H9 (cell line): Measurements from ENCODE around the gene CHPT1. TPM values are rescaled to one million over a fixed set of nuclear protein-coding genes. Genes with fewer than 3 reads are reported as not detected.

Source experiments
- DNase-seq: peaks from one replicate; pipeline ENCODE4 v3.0.0-alpha.2; 2017
- H2AFZ ChIP-seq: one replicate; pipeline ENCODE4 v1.6.1; 2013; ENCODE audit warnings: mild to moderate bottlenecking, low read length, control low read depth, moderate library complexity
- H2AK5ac ChIP-seq: 2 replicates; pipeline ENCODE4 v1.6.1; 2013; ENCODE audit warnings: low read length, control low read depth, mixed read lengths; ENCODE audit not compliant: insufficient read length
- H2BK120ac ChIP-seq: one replicate; pipeline ENCODE4 v1.6.1; 2013; ENCODE audit warnings: low read depth, mild to moderate bottlenecking, low read length, control low read depth, inconsistent platforms; ENCODE audit not compliant: poor library complexity, severe bottlenecking
- H2BK12ac ChIP-seq: 2 replicates; pipeline ENCODE4 v1.6.1; 2013; ENCODE audit warnings: low read length, control low read depth, mixed read lengths, low read depth; ENCODE audit not compliant: insufficient read length
- H2BK15ac ChIP-seq: 2 replicates; pipeline ENCODE4 v1.6.1; 2013; ENCODE audit warnings: low read depth, low read length, control low read depth
- H2BK20ac ChIP-seq: one replicate; pipeline ENCODE4 v1.6.1; 2013; ENCODE audit warnings: low read depth, mild to moderate bottlenecking, low read length, control low read depth, inconsistent platforms; ENCODE audit not compliant: poor library complexity, severe bottlenecking
- H2BK5ac ChIP-seq: 2 replicates; pipeline ENCODE4 v1.6.1; 2013; ENCODE audit warnings: low read length, control low read depth, mixed read lengths; ENCODE audit not compliant: insufficient read length
- H3K14ac ChIP-seq: 2 replicates; pipeline ENCODE4 v1.6.1; 2013; ENCODE audit warnings: low read length, control low read depth; ENCODE audit not compliant: insufficient read depth
- H3K18ac ChIP-seq: 2 replicates; pipeline ENCODE4 v1.6.1; 2013; ENCODE audit warnings: low read depth, mild to moderate bottlenecking, mixed read lengths, low read length, control low read depth; ENCODE audit not compliant: insufficient read length
- H3K23ac ChIP-seq: 2 replicates; pipeline ENCODE4 v1.6.1; 2013; ENCODE audit warnings: low read length, control low read depth, mixed read lengths, low read depth; ENCODE audit not compliant: insufficient read length
- H3K23me2 ChIP-seq: 2 replicates; pipeline ENCODE4 v1.6.1; 2013; ENCODE audit warnings: low read depth, mild to moderate bottlenecking, mixed read lengths, low read length, control low read depth; ENCODE audit not compliant: insufficient read length, poor library complexity, severe bottlenecking
- H3K27ac ChIP-seq: 2 replicates; pipeline ENCODE4 v1.5.1; 2013; ENCODE audit warnings: low read length, control low read depth, mixed read lengths, low read depth; ENCODE audit not compliant: insufficient read length
- H3K27me3 ChIP-seq: 2 replicates; pipeline ENCODE4 v1.6.1; 2013; ENCODE audit warnings: low read length, control low read depth, inconsistent platforms; ENCODE audit not compliant: insufficient read depth
- H3K4ac ChIP-seq: 2 replicates; pipeline ENCODE4 v1.6.1; 2013; ENCODE audit warnings: low read depth, mild to moderate bottlenecking, control low read depth, inconsistent platforms, low read length, moderate library complexity
- H3K4me1 ChIP-seq: 2 replicates; pipeline ENCODE4 v1.6.1; 2013; ENCODE audit warnings: low read length, control low read depth, inconsistent platforms; ENCODE audit not compliant: insufficient read depth
- H3K4me2 ChIP-seq: 2 replicates; pipeline ENCODE4 v1.6.1; 2013; ENCODE audit warnings: low read length, control low read depth, mixed read lengths; ENCODE audit not compliant: insufficient read length, insufficient read depth
- H3K56ac ChIP-seq: 2 replicates; pipeline ENCODE4 v1.6.1; 2013; ENCODE audit warnings: low read depth, mild to moderate bottlenecking, mixed read lengths, low read length, control low read depth; ENCODE audit not compliant: insufficient read length
- H3K79me1 ChIP-seq: 2 replicates; pipeline ENCODE4 v1.6.1; 2013; ENCODE audit warnings: low read depth, mild to moderate bottlenecking, moderate library complexity, low read length, control low read depth, inconsistent platforms; ENCODE audit not compliant: insufficient read depth, poor library complexity, severe bottlenecking
- H3K79me2 ChIP-seq: 2 replicates; pipeline ENCODE4 v1.6.1; 2013; ENCODE audit warnings: low read length, control low read depth, inconsistent platforms; ENCODE audit not compliant: insufficient read depth
- H3K9ac ChIP-seq: 2 replicates; pipeline ENCODE4 v1.6.1; 2013; ENCODE audit warnings: low read length, control low read depth, mixed read lengths; ENCODE audit not compliant: insufficient read length; ENCODE audit errors: extremely low read depth
- H3K9me3 ChIP-seq: one replicate; pipeline ENCODE4 v1.6.1; 2013; ENCODE audit warnings: low read depth, low read length, inconsistent platforms; ENCODE audit not compliant: control insufficient read depth
- H3T11ph ChIP-seq: one replicate; pipeline ENCODE4 v1.6.1; 2013; ENCODE audit warnings: mild to moderate bottlenecking, low read length, control low read depth, inconsistent platforms
- H4K20me1 ChIP-seq: one replicate; pipeline ENCODE4 v1.6.1; 2013; ENCODE audit not compliant: control insufficient read depth, insufficient read length, insufficient read depth
- H4K5ac ChIP-seq: 2 replicates; pipeline ENCODE4 v1.6.1; 2013; ENCODE audit warnings: low read depth, mild to moderate bottlenecking, mixed read lengths, low read length, control low read depth; ENCODE audit not compliant: insufficient read length
- H4K8ac ChIP-seq: replicated peaks from 2 replicates; pipeline ENCODE4 v1.6.1; 2013; ENCODE audit warnings: low read length, control low read depth, mixed read lengths, low read depth; ENCODE audit not compliant: insufficient read length
- H4K91ac ChIP-seq: 2 replicates; pipeline ENCODE4 v1.6.1; 2013; ENCODE audit warnings: low read depth, mild to moderate bottlenecking, moderate library complexity, mixed read lengths, low read length, control low read depth; ENCODE audit not compliant: insufficient read length
- H3K27ac Mint-ChIP-seq, 3 experiments: 2 replicates in 2 of 3; 3 replicates in 1 of 3; pipeline ENCODE4 v1.8.0; 2020 to 2021; ENCODE audit warnings: mixed read lengths in 3 of 3, mild to moderate bottlenecking in 1 of 3, moderate library complexity in 1 of 3
- H3K27me3 Mint-ChIP-seq: 2 replicates; pipeline ENCODE4 v1.8.0; 2021; ENCODE audit warnings: low read depth, mild to moderate bottlenecking, moderate library complexity, mixed read lengths
- H3K36me3 Mint-ChIP-seq, 3 experiments: 2 replicates in 2 of 3; 3 replicates in 1 of 3; pipeline ENCODE4 v1.8.0; 2020 to 2021; ENCODE audit warnings: low read depth in 3 of 3, mixed read lengths in 3 of 3; ENCODE audit not compliant: insufficient read depth in 1 of 3
- H3K4me1 Mint-ChIP-seq, 2 experiments: 2 replicates each; pipeline ENCODE4 v1.8.0; 2020; ENCODE audit warnings: mixed read lengths in 2 of 2
- H3K4me3 Mint-ChIP-seq, 2 experiments: 2 replicates in 1 of 2; 3 replicates in 1 of 2; pipeline ENCODE4 v1.8.0; 2020 to 2021; ENCODE audit warnings: mild to moderate bottlenecking in 2 of 2, mixed read lengths in 2 of 2, moderate library complexity in 1 of 2
- H3K9me3 Mint-ChIP-seq, 2 experiments: 2 replicates in 1 of 2; 3 replicates in 1 of 2; pipeline ENCODE4 v1.8.0; 2020; ENCODE audit warnings: mild to moderate bottlenecking in 2 of 2, mixed read lengths in 2 of 2, moderate library complexity in 1 of 2
- WGBS: extraction: QIAGEN DNeasy Blood & Tissue Kit; methylation state at CpG from one replicate; pipeline ENCODE4 v1.1.7; 2013; ENCODE audit warnings: missing lambda C conversion rate, low lambda C conversion rate, mixed read lengths; ENCODE audit not compliant: insufficient read length; ENCODE audit errors: extremely low coverage; 5-methylcytosine and 5-hydroxymethylcytosine counted together
- total RNA-seq: library from RNA; stranded (reverse); gene quantifications from 2 replicates; pipeline ENCODE4 v1.2.1, GENCODE V29; 2021
- TF ChIP-seq, protein P1 (sequence below): fragments of 200-600 bp; sonication (generic); conservative IDR thresholded peaks from 3 replicates; pipeline ENCODE4 v1.8.0; 2021; ENCODE audit warnings: antibody characterized with exemption, mild to moderate bottlenecking

CHPT1 gene
- total RNA-seq, 1 experiment from 2014 or later = 17.1 TPM

DNA sequence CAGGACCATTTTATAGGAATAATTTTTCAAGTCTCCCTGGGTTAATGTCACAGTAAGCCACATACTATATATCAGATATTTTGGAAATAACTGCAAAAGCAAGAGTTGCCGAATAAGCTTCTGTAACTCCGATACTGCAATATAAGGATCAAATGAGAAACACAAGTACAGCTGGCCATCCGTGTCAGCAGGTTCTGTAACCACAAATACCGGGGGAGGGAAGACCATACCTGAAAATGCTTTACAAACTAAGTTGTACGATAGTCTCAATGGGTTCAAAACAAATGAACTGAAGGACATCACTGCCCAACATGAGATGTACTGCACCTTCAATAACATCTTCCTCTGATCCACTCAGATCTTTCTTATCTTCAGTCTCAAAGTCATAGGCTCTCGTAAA is 40.0 kb downstream of the CHPT1 start:
- H3K9me3 Mint-ChIP-seq = no peaks in the 10 kb centered on the region
- Histone ChIP-seq H3K9me3 (no peaks in the 10 kb centered on the region), H3K14ac (no peak overlapping the region), H3K79me2 (no peaks in the 10 kb centered on the region), H3T11ph (no peak overlapping the region), H2BK12ac (no peak overlapping the region), H2AK5ac (no peak overlapping the region), H4K91ac (no peak overlapping the region), H4K20me1 (no peaks in the 10 kb centered on the region), H2BK120ac (no peak overlapping the region), H2BK5ac (no peak overlapping the region), H3K9ac (no peak overlapping the region), H2BK15ac (no peak overlapping the region), H3K56ac (no peak overlapping the region), H4K8ac (no peak overlapping the region), H2AFZ (no peak overlapping the region), H3K27ac (no peak overlapping the region), H3K4me1 (no peaks in the 10 kb centered on the region), H3K27me3 (no peaks in the 10 kb centered on the region), H3K4ac (no peak overlapping the region), H3K23ac (no peak overlapping the region), H2BK20ac (no peak overlapping the region), H3K4me2 (no peak overlapping the region), H3K79me1 (no peaks in the 10 kb centered on the region), H3K23me2 (no peaks in the 10 kb centered on the region), H3K18ac (no peak overlapping the region), H4K5ac (no peak overlapping the region)
- H3K27me3 Mint-ChIP-seq = no peaks in the 10 kb centered on the region
- no peak overlapping the region; a peak in 1 of 7 replicates for H3K27ac Mint-ChIP-seq
- no peak overlapping the region for H3K4me3 Mint-ChIP-seq
- DNase-seq = no peak
- WGBS = no CpG with 5 or more reads among the region's 6 CpGs
- peaks cover 0 to 4% (median 0%) of the 10 kb centered on the region in 3 experiments; a peak in 1 of 7 replicates for H3K36me3 Mint-ChIP-seq
- TF ChIP-seq, protein P1, sequence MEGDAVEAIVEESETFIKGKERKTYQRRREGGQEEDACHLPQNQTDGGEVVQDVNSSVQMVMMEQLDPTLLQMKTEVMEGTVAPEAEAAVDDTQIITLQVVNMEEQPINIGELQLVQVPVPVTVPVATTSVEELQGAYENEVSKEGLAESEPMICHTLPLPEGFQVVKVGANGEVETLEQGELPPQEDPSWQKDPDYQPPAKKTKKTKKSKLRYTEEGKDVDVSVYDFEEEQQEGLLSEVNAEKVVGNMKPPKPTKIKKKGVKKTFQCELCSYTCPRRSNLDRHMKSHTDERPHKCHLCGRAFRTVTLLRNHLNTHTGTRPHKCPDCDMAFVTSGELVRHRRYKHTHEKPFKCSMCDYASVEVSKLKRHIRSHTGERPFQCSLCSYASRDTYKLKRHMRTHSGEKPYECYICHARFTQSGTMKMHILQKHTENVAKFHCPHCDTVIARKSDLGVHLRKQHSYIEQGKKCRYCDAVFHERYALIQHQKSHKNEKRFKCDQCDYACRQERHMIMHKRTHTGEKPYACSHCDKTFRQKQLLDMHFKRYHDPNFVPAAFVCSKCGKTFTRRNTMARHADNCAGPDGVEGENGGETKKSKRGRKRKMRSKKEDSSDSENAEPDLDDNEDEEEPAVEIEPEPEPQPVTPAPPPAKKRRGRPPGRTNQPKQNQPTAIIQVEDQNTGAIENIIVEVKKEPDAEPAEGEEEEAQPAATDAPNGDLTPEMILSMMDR = no peak
- H3K4me1 Mint-ChIP-seq = no peaks in the 10 kb centered on the region
